Liver (tissue), 9 donors: Measurements from ENCODE around the gene RET. TPM values are rescaled to one million over a fixed set of nuclear protein-coding genes. Genes with fewer than 3 reads are reported as not detected.

Experiments used
- DNase-seq: peaks from one replicate; pipeline ENCODE4 v3.0.0-alpha.2; 2017; ENCODE audit warnings: low spot score
- H3K27ac ChIP-seq, 2 donors: one replicate each; pipeline ENCODE4 v1.7.0; 2013; ENCODE audit warnings: inconsistent platforms in 2 of 2, low read length in 2 of 2, control low read depth in 1 of 2, low read depth in 1 of 2, mild to moderate bottlenecking in 1 of 2
- H3K27me3 ChIP-seq, 4 donors: one replicate each; pipeline versions ENCODE4 v1.6.1 to v1.7.0; 2013; ENCODE audit warnings: low read length in 3 of 4, inconsistent platforms in 1 of 4, mild to moderate bottlenecking in 1 of 4, moderate library complexity in 1 of 4; ENCODE audit not compliant: control insufficient read depth in 4 of 4, insufficient read depth in 4 of 4
- H3K36me3 ChIP-seq, 4 donors: one replicate each; pipeline versions ENCODE4 v1.6.1 to v1.7.0; 2013; ENCODE audit warnings: low read length in 3 of 4, mild to moderate bottlenecking in 3 of 4, low read depth in 1 of 4, moderate library complexity in 1 of 4; ENCODE audit not compliant: control insufficient read depth in 4 of 4, insufficient read depth in 3 of 4
- H3K4me1 ChIP-seq, 4 donors: one replicate each; pipeline versions ENCODE4 v1.6.1 to v1.7.0; 2013; ENCODE audit warnings: low read length in 3 of 4, mild to moderate bottlenecking in 3 of 4, moderate library complexity in 1 of 4; ENCODE audit not compliant: control insufficient read depth in 4 of 4, insufficient read depth in 4 of 4
- H3K4me3 ChIP-seq, 3 donors: one replicate each; pipeline versions ENCODE4 v1.6.1 to v1.7.0; 2013; ENCODE audit warnings: low read length in 3 of 3, control low read depth in 1 of 3, low read depth in 1 of 3, mild to moderate bottlenecking in 1 of 3
- H3K9ac ChIP-seq, 2 donors: one replicate each; pipeline ENCODE4 v1.7.0; 2013; ENCODE audit warnings: low read length in 2 of 2, mild to moderate bottlenecking in 2 of 2, moderate library complexity in 2 of 2, control low read depth in 1 of 2, low read depth in 1 of 2
- H3K9me3 ChIP-seq, 4 donors: one replicate each; pipeline versions ENCODE4 v1.6.1 to v1.7.0; 2013; ENCODE audit warnings: low read length in 3 of 4; ENCODE audit not compliant: control insufficient read depth in 4 of 4
- CTCF ChIP-seq: fragments of 150-350 bp; IDR thresholded peaks from 2 replicates; pipeline ENCODE4 v1.5.1; 2017; ENCODE audit warnings: improper control_type of control experiment, low read depth, low read length; ENCODE audit not compliant: missing input control
- EGR1 ChIP-seq, 2 donors: IDR thresholded peaks; 2 replicates each; pipeline ENCODE4 v1.6.1; 2016 to 2018; ENCODE audit warnings: antibody characterized with exemption in 2 of 2, low read depth in 2 of 2
- FOXA1 ChIP-seq: IDR thresholded peaks from 2 replicates; pipeline ENCODE4 v1.6.1; 2016; ENCODE audit warnings: antibody characterized with exemption
- FOXA2 ChIP-seq: IDR thresholded peaks from 2 replicates; pipeline ENCODE4 v1.6.1; 2016; ENCODE audit warnings: antibody characterized with exemption
- GABPA ChIP-seq, 2 donors: IDR thresholded peaks in 1 of 2; conservative IDR thresholded peaks in 1 of 2; 2 replicates each; pipeline ENCODE4 v1.6.1; 2016; ENCODE audit warnings: antibody characterized with exemption in 2 of 2, mild to moderate bottlenecking in 1 of 2, moderate library complexity in 1 of 2
- HNF4G ChIP-seq: IDR thresholded peaks from 2 replicates; pipeline ENCODE4 v1.6.1; 2016; ENCODE audit warnings: antibody characterized with exemption
- JUND ChIP-seq, 2 donors: IDR thresholded peaks; 2 replicates each; pipeline ENCODE4 v1.6.1; 2016; ENCODE audit warnings: antibody characterized with exemption in 2 of 2
- SP1 ChIP-seq: IDR thresholded peaks from 2 replicates; pipeline ENCODE4 v1.6.1; 2018; ENCODE audit warnings: antibody characterized with exemption, mild to moderate bottlenecking
- TAF1 ChIP-seq: conservative IDR thresholded peaks from 2 replicates; pipeline ENCODE4 v1.6.1; 2016; ENCODE audit warnings: antibody characterized with exemption, mild to moderate bottlenecking
- YY1 ChIP-seq: IDR thresholded peaks from 2 replicates; pipeline ENCODE4 v1.6.1; 2016; ENCODE audit warnings: antibody characterized with exemption, mild to moderate bottlenecking
- ZBTB33 ChIP-seq: IDR thresholded peaks from 2 replicates; pipeline ENCODE4 v1.6.1; 2016; ENCODE audit warnings: antibody characterized with exemption
- WGBS: extraction: QIAGEN DNeasy Blood & Tissue Kit; methylation state at CpG from one replicate; pipeline ENCODE4 v1.1.7; 2013; 5-methylcytosine and 5-hydroxymethylcytosine counted together
- polyA plus RNA-seq, 2 donors: library from polyadenylated mRNA; stranded (reverse) in 1 of 2; unstranded in 1 of 2; fragments of 200-250 nt in 1 of 2; fragments of >200 nt in 1 of 2; fragmentation: Nextera tagmentation in 1 of 2; extraction: Ambion mirVana in 1 of 2; gene quantifications; one replicate each; pipeline versions ENCODE4 v1.2.1 to v1.2.3, GENCODE V29; 2013 to 2015
- total RNA-seq, 2 donors: library from RNA; depleted of rRNA; stranded (reverse); fragments of >200 nt; gene quantifications; one replicate each; pipeline ENCODE4 v1.2.3, GENCODE V29; 2014
- TF ChIP-seq, protein P1 (sequence below): IDR thresholded peaks from 2 replicates; pipeline ENCODE4 v1.6.1; 2016; ENCODE audit warnings: antibody characterized with exemption, mild to moderate bottlenecking
- TF ChIP-seq, protein P2 (sequence below): IDR thresholded peaks from 2 replicates; pipeline ENCODE4 v1.6.1; 2016; ENCODE audit warnings: antibody characterized with exemption
- TF ChIP-seq, protein P3 (sequence below): IDR thresholded peaks from 2 replicates; pipeline ENCODE4 v1.6.1; 2016; ENCODE audit warnings: antibody characterized with exemption
- donor health status: healthy.
- donor health status: healthy.
- donor health status: healthy.
- donor health status: healthy.
- donor health status: healthy.

The RET gene
- total and polyA plus RNA-seq, 4 donors = 0.09 to 2.5 (median 0.33) TPM; not detected in 1

DNA sequence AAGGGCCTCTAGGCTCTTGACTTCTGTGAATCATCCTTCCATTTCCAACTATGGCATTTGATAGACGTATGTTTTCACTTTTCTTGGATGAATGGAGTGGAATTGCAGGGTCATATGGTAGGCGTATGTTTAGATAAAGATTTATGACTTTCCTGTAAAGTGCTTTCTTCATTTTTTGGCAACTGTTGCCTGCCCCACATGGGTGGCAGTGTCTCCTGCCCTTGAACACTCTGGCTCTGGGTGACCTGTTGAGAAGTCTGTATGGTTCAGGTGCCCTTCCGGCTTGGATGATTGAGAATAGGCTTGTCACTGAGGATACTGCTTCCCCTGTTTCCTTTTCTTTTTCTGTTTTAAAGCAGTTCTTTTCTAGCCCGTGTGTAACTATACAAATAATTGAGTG, 23.1 kb downstream of the RET start:
- Histone ChIP-seq H3K4me1 (peaks cover 0 to 5% (median 2%) of the 10 kb centered on the region in 4 donors), H3K36me3 (no peaks in the 10 kb centered on the region), H3K27ac (no peak overlapping the region), H3K27me3 (no peaks in the 10 kb centered on the region), H3K4me3 (no peak overlapping the region), H3K9ac (no peak overlapping the region), H3K9me3 (no peaks in the 10 kb centered on the region)
- TF ChIP-seq FOXA2 = no peak
- 69% methylated on average over 4 of the region's 4 CpGs for WGBS
- no peak for DNase-seq

- WGBS = 87% methylated on average over 17 of the region's 17 CpGs
- no peak overlapping the region for H3K27ac ChIP-seq
- peaks cover 3 to 10% (median 6%) of the 10 kb centered on the region in 4 donors for H3K4me1 ChIP-seq
- no peak overlapping the region for H3K9ac ChIP-seq
- H3K9me3 ChIP-seq = no peaks in the 10 kb centered on the region
- H3K36me3 ChIP-seq = no peaks in the 10 kb centered on the region
- TF ChIP-seq, protein P1, sequence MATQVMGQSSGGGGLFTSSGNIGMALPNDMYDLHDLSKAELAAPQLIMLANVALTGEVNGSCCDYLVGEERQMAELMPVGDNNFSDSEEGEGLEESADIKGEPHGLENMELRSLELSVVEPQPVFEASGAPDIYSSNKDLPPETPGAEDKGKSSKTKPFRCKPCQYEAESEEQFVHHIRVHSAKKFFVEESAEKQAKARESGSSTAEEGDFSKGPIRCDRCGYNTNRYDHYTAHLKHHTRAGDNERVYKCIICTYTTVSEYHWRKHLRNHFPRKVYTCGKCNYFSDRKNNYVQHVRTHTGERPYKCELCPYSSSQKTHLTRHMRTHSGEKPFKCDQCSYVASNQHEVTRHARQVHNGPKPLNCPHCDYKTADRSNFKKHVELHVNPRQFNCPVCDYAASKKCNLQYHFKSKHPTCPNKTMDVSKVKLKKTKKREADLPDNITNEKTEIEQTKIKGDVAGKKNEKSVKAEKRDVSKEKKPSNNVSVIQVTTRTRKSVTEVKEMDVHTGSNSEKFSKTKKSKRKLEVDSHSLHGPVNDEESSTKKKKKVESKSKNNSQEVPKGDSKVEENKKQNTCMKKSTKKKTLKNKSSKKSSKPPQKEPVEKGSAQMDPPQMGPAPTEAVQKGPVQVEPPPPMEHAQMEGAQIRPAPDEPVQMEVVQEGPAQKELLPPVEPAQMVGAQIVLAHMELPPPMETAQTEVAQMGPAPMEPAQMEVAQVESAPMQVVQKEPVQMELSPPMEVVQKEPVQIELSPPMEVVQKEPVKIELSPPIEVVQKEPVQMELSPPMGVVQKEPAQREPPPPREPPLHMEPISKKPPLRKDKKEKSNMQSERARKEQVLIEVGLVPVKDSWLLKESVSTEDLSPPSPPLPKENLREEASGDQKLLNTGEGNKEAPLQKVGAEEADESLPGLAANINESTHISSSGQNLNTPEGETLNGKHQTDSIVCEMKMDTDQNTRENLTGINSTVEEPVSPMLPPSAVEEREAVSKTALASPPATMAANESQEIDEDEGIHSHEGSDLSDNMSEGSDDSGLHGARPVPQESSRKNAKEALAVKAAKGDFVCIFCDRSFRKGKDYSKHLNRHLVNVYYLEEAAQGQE = no peak
- no peak for TF ChIP-seq GABPA (IDR thresholded peaks at IDR 0.05 in 1 of 2, conservative IDR thresholded peaks at IDR 0.05 in 1 of 2)
- no peak for TF ChIP-seq TAF1
- no peak for TF ChIP-seq FOXA1
- no peak for TF ChIP-seq JUND (IDR thresholded peaks at IDR 0.05)
- no peak for TF ChIP-seq CTCF
- no peak for TF ChIP-seq SP1
- no peak for TF ChIP-seq YY1
- TF ChIP-seq, protein P2, sequence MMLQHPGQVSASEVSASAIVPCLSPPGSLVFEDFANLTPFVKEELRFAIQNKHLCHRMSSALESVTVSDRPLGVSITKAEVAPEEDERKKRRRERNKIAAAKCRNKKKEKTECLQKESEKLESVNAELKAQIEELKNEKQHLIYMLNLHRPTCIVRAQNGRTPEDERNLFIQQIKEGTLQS = no peak
- DNase-seq = no peak
- no peak overlapping the region for H3K4me3 ChIP-seq
- H3K27me3 ChIP-seq = no peaks in the 10 kb centered on the region
These were observed 23.5 kb downstream of the RET start for GRCh38 chr10:43100366-43100765.

- no peak for DNase-seq
- Histone ChIP-seq H3K36me3 (no peaks in the 10 kb centered on the region), H3K4me1 (peaks cover 3 to 13% (median 8%) of the 10 kb centered on the region in 4 donors), H3K9me3 (no peaks in the 10 kb centered on the region), H3K4me3 (no peak overlapping the region), H3K9ac (no peak overlapping the region), H3K27ac (no peak overlapping the region), H3K27me3 (no peaks in the 10 kb centered on the region)
- 81% methylated on average over 19 of the region's 19 CpGs for WGBS
- TF ChIP-seq EGR1 (IDR thresholded peaks at IDR 0.05; ENCODE audit: low read depth in 2 of 2) (no peak), ZBTB33 (no peak), HNF4G (no peak), GABPA (IDR thresholded peaks at IDR 0.05 in 1 of 2, conservative IDR thresholded peaks at IDR 0.05 in 1 of 2) (no peak), YY1 (no peak), FOXA2 (no peak), FOXA1 (no peak)
- TF ChIP-seq, protein P2 = no peak
- TF ChIP-seq, protein P3, sequence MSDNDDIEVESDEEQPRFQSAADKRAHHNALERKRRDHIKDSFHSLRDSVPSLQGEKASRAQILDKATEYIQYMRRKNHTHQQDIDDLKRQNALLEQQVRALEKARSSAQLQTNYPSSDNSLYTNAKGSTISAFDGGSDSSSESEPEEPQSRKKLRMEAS = no peak
These were observed 25.4 kb downstream of the RET start for GRCh38 chr10:43102063-43102828.
